IMR-90 (cell line): ENCODE data around the gene AEN.

Experiments
- BHLHE40 ChIP-seq: fragments of 150-350 bp; IDR thresholded peaks from 2 replicates; pipeline ENCODE4 v1.6.1; 2016; ENCODE audit warnings: mild to moderate bottlenecking, low read depth, low read length
- POLR2A ChIP-seq: IDR thresholded peaks from 2 replicates; pipeline ENCODE4 v1.6.1; 2012; ENCODE audit warnings: mild to moderate bottlenecking, low read depth, low read length
- RAD21 ChIP-seq: IDR thresholded peaks from 2 replicates; pipeline ENCODE4 v1.6.1; 2012; ENCODE audit warnings: low read length, improper control_type of control experiment
- RCOR1 ChIP-seq: IDR thresholded peaks from 2 replicates; pipeline ENCODE4 v1.6.1; 2012; ENCODE audit warnings: mild to moderate bottlenecking, low read length, improper control_type of control experiment; ENCODE audit not compliant: insufficient replicate concordance
- RFX5 ChIP-seq: IDR thresholded peaks from 2 replicates; pipeline ENCODE4 v1.8.0; 2012; ENCODE audit warnings: low read depth, mild to moderate bottlenecking, low read length, moderate library complexity
- SMC3 ChIP-seq: fragments of 150-350 bp; IDR thresholded peaks from 2 replicates; pipeline ENCODE4 v1.6.1; 2016; ENCODE audit warnings: low read depth, mild to moderate bottlenecking, antibody characterized with exemption, low read length, moderate library complexity
- TF ChIP-seq, protein P1 (sequence below): conservative IDR thresholded peaks from 2 replicates; pipeline ENCODE4 v1.5.1; 2012; ENCODE audit warnings: mild to moderate bottlenecking, low read depth, low read length, improper control_type of control experiment
- TF ChIP-seq, protein P2 (sequence below): fragments of 150-350 bp; IDR thresholded peaks from 2 replicates; pipeline ENCODE4 v1.6.1; 2017; ENCODE audit warnings: mild to moderate bottlenecking, antibody characterized with exemption, low read length, low read depth
- TF ChIP-seq, protein P3 (sequence below): fragments of 150-350 bp; IDR thresholded peaks from 2 replicates; pipeline ENCODE4 v1.6.1; 2016; ENCODE audit warnings: low read depth, mild to moderate bottlenecking, low read length, moderate library complexity, borderline replicate concordance

DNA sequence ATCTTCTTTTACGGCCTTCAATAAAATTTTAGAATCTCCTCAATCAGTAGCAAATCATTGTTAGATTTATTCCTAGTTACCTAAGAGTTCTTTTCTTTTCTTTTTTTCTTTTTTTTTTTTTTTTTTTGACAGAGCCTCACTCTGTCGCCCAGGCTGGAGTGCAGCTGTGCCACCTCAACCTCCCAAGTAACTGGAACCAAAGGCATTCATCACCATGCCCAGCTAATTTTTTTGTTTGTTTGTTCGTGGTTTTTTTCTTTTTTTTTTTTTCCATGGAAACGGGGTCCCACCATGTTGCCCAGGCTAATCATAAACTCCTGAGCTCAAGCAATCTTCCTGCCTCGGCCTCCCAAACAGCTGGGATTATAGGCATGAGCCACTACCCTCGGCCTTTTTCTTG is 30.4 kb upstream of the AEN start:
- TF ChIP-seq, protein P1, sequence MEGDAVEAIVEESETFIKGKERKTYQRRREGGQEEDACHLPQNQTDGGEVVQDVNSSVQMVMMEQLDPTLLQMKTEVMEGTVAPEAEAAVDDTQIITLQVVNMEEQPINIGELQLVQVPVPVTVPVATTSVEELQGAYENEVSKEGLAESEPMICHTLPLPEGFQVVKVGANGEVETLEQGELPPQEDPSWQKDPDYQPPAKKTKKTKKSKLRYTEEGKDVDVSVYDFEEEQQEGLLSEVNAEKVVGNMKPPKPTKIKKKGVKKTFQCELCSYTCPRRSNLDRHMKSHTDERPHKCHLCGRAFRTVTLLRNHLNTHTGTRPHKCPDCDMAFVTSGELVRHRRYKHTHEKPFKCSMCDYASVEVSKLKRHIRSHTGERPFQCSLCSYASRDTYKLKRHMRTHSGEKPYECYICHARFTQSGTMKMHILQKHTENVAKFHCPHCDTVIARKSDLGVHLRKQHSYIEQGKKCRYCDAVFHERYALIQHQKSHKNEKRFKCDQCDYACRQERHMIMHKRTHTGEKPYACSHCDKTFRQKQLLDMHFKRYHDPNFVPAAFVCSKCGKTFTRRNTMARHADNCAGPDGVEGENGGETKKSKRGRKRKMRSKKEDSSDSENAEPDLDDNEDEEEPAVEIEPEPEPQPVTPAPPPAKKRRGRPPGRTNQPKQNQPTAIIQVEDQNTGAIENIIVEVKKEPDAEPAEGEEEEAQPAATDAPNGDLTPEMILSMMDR: no peak
- TF ChIP-seq, protein P2, sequence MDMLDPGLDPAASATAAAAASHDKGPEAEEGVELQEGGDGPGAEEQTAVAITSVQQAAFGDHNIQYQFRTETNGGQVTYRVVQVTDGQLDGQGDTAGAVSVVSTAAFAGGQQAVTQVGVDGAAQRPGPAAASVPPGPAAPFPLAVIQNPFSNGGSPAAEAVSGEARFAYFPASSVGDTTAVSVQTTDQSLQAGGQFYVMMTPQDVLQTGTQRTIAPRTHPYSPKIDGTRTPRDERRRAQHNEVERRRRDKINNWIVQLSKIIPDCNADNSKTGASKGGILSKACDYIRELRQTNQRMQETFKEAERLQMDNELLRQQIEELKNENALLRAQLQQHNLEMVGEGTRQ: no peak
- TF ChIP-seq RFX5 (no peak), BHLHE40 (no peak), SMC3 (no peak), POLR2A (no peak), RAD21 (no peak), RCOR1 (no peak)
- TF ChIP-seq, protein P3, sequence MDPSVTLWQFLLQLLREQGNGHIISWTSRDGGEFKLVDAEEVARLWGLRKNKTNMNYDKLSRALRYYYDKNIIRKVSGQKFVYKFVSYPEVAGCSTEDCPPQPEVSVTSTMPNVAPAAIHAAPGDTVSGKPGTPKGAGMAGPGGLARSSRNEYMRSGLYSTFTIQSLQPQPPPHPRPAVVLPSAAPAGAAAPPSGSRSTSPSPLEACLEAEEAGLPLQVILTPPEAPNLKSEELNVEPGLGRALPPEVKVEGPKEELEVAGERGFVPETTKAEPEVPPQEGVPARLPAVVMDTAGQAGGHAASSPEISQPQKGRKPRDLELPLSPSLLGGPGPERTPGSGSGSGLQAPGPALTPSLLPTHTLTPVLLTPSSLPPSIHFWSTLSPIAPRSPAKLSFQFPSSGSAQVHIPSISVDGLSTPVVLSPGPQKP: no peak
